Vagina (tissue), 2 donors: ENCODE measurements around the gene S100P. TPM values are rescaled to one million over a fixed set of nuclear protein-coding genes. Genes with fewer than 3 reads are reported as not detected.
A peak's percentile ranks its signal among the peaks of the same experiment; 100 is the strongest.
"Not testable (repeated sequence)": the region's sequence is repeated elsewhere in the genome, so short reads cannot be mapped to it uniquely, and the experiment has no call there.

Experiments
- DNase-seq, 2 donors: peaks; one replicate each; pipeline ENCODE4 v3.0.0-alpha.2; 2017; ENCODE audit errors: extremely low spot score in 2 of 2
- H3K27ac ChIP-seq: fragments of 200-600 bp; sonication (generic); one replicate; pipeline ENCODE4 v1.5.1; 2019
- H3K27me3 ChIP-seq: fragments of 200-600 bp; sonication (generic); one replicate; pipeline ENCODE4 v1.5.1; 2019
- H3K36me3 ChIP-seq, 2 donors: fragments of 200-600 bp; sonication (generic); one replicate each; pipeline ENCODE4 v1.5.1; 2017 to 2019
- H3K4me1 ChIP-seq: fragments of 200-600 bp; sonication (generic); one replicate; pipeline ENCODE4 v1.5.1; 2019
- H3K4me3 ChIP-seq, 2 donors: fragments of 200-600 bp; sonication (generic); 1 replicate in 1 of 2; 2 replicates in 1 of 2; pipeline ENCODE4 v1.5.1; 2016 to 2019
- H3K9me3 ChIP-seq: fragments of 200-600 bp; sonication (generic); one replicate; pipeline ENCODE4 v1.5.1; 2019
- POLR2A ChIP-seq, 2 donors: fragments of 450-650 bp; IDR thresholded peaks; one replicate each; pipeline ENCODE4 v1.6.1; 2017; ENCODE audit warnings: antibody characterized with exemption in 2 of 2, mild to moderate bottlenecking in 2 of 2, moderate library complexity in 2 of 2
- POLR2AphosphoS5 ChIP-seq, 2 donors: sonication (generic); formaldehyde crosslinking; IDR thresholded peaks; one replicate each; pipeline ENCODE4 v1.9.0; 2017; ENCODE audit warnings: antibody characterized with exemption in 2 of 2, mild to moderate bottlenecking in 2 of 2, low read depth in 1 of 2; ENCODE audit not compliant: insufficient read depth in 1 of 2
- intact Hi-C: fragments of 100-400 bp; cut with DNase I; formaldehyde crosslinking; loops from one replicate; pipeline ENCODE4 v1.15.1; 2023
- total RNA-seq: library from RNA; depleted of rRNA; stranded (reverse); fragments of >200 nt; gene quantifications from one replicate; pipeline ENCODE4 v1.2.3, GENCODE V29; 2016
- TF ChIP-seq, protein P1 (sequence below), 3 experiments: fragments of 450-650 bp in 2 of 3; fragments of 200-600 bp in 1 of 3; sonication (generic) in 1 of 3; IDR thresholded peaks; one replicate each; pipeline ENCODE4 v1.5.1; 2017 to 2019; ENCODE audit warnings: antibody characterized with exemption in 3 of 3, mild to moderate bottlenecking in 2 of 3, moderate library complexity in 2 of 3

S100P gene
- total RNA-seq, 1 donor from 2014 or later, result 18.2 TPM

DNA sequence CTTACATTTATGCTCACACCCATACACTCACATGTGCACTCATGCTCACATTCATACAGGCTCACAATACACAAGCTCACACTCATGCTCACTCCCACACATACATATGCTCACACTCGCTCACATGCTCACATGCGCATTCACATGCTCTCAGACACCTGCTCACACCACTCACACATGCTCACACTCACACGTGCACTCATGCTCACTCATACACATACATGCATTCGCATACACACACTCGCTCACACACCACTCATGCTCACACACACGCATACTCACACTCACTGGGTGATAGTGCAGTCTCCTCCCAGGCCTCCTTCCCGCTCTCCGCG, 28.4 kb upstream of the S100P start:
- intact Hi-C loops, result no loop called here
- no peak for DNase-seq
- no peaks in the 10 kb centered on the region for H3K27me3 ChIP-seq
- H3K9me3 ChIP-seq, result no peaks in the 10 kb centered on the region
- H3K36me3 ChIP-seq, result no peaks in the 10 kb centered on the region
- no peak overlapping the region for H3K27ac ChIP-seq
- peaks cover 16% of the 10 kb centered on the region for H3K4me1 ChIP-seq
- TF ChIP-seq, protein P1, sequence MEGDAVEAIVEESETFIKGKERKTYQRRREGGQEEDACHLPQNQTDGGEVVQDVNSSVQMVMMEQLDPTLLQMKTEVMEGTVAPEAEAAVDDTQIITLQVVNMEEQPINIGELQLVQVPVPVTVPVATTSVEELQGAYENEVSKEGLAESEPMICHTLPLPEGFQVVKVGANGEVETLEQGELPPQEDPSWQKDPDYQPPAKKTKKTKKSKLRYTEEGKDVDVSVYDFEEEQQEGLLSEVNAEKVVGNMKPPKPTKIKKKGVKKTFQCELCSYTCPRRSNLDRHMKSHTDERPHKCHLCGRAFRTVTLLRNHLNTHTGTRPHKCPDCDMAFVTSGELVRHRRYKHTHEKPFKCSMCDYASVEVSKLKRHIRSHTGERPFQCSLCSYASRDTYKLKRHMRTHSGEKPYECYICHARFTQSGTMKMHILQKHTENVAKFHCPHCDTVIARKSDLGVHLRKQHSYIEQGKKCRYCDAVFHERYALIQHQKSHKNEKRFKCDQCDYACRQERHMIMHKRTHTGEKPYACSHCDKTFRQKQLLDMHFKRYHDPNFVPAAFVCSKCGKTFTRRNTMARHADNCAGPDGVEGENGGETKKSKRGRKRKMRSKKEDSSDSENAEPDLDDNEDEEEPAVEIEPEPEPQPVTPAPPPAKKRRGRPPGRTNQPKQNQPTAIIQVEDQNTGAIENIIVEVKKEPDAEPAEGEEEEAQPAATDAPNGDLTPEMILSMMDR (IDR thresholded peaks at IDR 0.05), result no peak
- TF ChIP-seq POLR2AphosphoS5 (IDR thresholded peaks at IDR 0.05; ENCODE audit: insufficient read depth in 1 of 2, low read depth in 1 of 2), result no peak
- TF ChIP-seq POLR2A (IDR thresholded peaks at IDR 0.05), result no peak
- no peak overlapping the region for H3K4me3 ChIP-seq

DNA sequence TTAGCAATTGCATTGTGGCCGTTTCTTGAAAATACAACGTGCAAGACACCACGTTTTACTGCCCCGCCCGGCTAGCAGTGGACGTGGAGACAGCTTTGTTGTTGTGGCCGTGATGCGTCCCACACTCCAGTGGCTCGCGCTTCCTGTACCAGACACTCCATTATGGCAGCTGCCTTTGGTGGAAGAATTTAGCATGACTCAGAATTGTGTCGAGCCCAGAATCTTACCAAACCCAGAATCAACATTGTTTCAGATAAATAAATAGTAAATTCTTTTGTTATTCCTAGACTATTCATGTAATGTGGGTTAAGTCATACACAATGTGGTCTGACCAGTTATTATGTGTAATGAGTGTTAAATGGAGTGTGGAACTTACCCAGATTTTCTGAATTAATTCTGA, 25.3 kb upstream of the S100P start:
- no peak overlapping the region for H3K27ac ChIP-seq
- intact Hi-C loops, result no loop called here
- no peak for DNase-seq
- H3K4me1 ChIP-seq, result peaks cover 23% of the 10 kb centered on the region
- TF ChIP-seq, protein P1 (IDR thresholded peaks at IDR 0.05), result no peak
- TF ChIP-seq POLR2A (IDR thresholded peaks at IDR 0.05) (no peak), POLR2AphosphoS5 (IDR thresholded peaks at IDR 0.05; ENCODE audit: insufficient read depth in 1 of 2, low read depth in 1 of 2) (no peak)
- no peaks in the 10 kb centered on the region for H3K27me3 ChIP-seq
- no peak overlapping the region for H3K4me3 ChIP-seq
- no peaks in the 10 kb centered on the region for H3K9me3 ChIP-seq
- H3K36me3 ChIP-seq, result no peaks in the 10 kb centered on the region

DNA sequence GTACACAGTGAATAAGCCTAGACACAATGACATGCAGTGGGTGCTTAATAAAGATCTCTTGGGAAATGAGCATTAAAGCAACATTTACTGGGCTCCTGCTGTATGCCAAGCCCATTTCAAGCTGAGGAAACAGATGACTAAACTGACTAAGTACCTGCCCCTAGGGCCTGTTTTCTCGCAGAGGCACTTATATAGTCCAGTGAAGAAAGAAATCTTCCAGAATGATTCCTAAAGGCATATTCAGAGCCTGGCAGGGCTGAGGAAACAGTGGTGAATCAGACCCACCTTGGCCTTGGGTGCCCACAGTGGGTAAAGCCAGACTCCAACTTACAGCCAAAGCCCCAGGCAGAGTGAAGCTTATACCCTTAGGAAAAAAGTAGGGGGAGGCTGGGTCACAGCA, 22.0 kb upstream of the S100P start:
- no peaks in the 10 kb centered on the region for H3K36me3 ChIP-seq
- no peaks in the 10 kb centered on the region for H3K9me3 ChIP-seq
- no peaks in the 10 kb centered on the region for H3K27me3 ChIP-seq
- no peak for DNase-seq
- H3K27ac ChIP-seq, result no peak overlapping the region
- intact Hi-C loops, result no loop called here
- no peak overlapping the region for H3K4me3 ChIP-seq
- no peak for TF ChIP-seq POLR2A (IDR thresholded peaks at IDR 0.05)
- TF ChIP-seq, protein P1 (IDR thresholded peaks at IDR 0.05), result no peak
- no peak for TF ChIP-seq POLR2AphosphoS5 (IDR thresholded peaks at IDR 0.05; ENCODE audit: insufficient read depth in 1 of 2, low read depth in 1 of 2)
- H3K4me1 ChIP-seq, result peaks cover 31% of the 10 kb centered on the region

DNA sequence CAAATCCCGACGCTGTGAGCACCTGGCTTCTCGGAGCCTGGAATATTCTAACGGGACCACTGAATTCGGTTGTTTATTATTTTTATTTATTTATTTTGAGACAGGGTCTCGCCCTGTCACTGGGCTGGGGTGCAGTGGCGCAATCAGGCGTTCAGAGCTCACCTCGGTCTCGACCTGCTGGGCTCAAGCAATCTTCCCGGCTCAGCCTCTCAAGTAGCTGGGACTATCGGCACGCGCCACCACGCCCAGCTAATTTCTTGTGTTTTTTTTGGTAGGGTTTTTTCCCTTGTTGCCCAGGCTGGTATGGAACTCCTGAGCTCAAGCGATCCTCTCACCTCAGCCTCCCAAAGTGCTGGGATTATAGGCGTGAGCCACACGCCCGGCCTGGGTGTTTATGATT, 21.5 kb upstream of the S100P start:
- intact Hi-C loops, result no loop called here
- Histone ChIP-seq H3K27me3 (no peaks in the 10 kb centered on the region), H3K36me3 (no peaks in the 10 kb centered on the region), H3K27ac (no peak overlapping the region), H3K4me1 (peaks cover 36% of the 10 kb centered on the region), H3K4me3 (no peak overlapping the region), H3K9me3 (no peaks in the 10 kb centered on the region)
- TF ChIP-seq POLR2A (IDR thresholded peaks at IDR 0.05) (no peak), POLR2AphosphoS5 (IDR thresholded peaks at IDR 0.05; ENCODE audit: insufficient read depth in 1 of 2, low read depth in 1 of 2) (no peak)
- TF ChIP-seq, protein P1 (IDR thresholded peaks at IDR 0.05), result no peak
- no peak for DNase-seq

DNA sequence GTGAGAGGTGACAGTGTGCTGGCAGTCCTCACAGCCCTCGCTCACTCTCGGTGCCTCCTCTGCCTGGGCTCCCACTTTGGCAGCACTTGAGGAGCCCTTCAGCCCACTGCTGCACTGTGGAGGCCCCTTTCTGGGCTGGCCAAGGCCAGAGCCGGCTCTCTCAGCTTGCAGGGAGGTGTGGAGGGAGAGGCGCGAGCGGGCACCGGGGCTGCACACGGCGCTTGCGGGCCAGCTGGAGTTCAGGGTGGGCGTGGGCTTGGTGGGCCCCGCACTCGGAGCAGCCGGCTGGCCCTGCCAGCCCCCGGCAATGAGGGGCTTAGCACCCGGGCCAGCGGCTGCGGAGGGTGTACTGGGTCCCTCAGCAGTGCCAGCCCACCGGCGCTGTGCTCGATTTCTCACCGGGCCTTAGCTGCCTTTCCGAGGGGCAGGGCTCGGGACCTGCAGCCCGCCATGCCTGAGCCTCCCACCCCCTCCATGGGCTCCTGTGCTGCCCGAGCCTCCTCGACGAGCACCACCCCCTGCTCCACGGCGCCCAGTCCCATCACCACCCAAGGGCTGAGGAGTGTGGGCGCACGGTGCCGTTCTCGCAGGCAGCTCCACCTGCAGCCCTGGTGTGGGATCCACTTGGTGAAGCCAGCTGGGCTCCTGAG, 21.0 kb upstream of the S100P start:
- H3K4me3 ChIP-seq, H3K27me3 ChIP-seq, H3K36me3 ChIP-seq, H3K9me3 ChIP-seq, H3K27ac ChIP-seq, DNase-seq, intact Hi-C loops: not testable (repeated sequence)
- H3K4me1 ChIP-seq, result peaks cover 40% of the 10 kb centered on the region

DNA sequence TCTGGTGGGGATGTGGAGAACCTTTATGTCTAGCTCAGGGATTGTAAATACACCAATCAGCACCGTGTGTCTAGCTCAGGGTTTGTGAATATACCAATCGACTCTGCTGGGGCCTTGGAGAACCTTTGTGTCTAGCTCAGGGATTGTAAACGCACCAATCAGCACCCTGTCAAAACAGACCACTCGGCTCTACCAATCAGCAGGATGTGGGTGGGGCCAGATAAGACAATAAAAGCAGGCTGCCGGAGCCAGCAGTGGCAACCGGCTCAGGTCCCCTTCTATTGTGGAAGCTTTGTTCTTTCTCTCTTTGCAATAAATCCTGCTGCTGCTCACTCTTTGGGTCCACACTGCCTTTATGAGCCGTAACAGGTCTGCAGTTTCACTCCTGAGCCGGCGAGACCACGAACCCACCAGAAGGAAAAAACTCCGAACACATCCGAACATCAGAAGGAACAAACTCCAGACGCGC, 20.5 kb upstream of the S100P start:
- H3K27ac ChIP-seq, result peak overlapping the region; percentile 75

More for the DNA sequence above, 20.5 kb upstream of the S100P start:
- Histone ChIP-seq H3K4me3 (peak overlapping the region; percentile 58 to 71), H3K4me1 (peaks cover 40% of the 10 kb centered on the region)
- H3K36me3 ChIP-seq, intact Hi-C loops, H3K27me3 ChIP-seq, H3K9me3 ChIP-seq, DNase-seq: not testable (repeated sequence)
